ENCODE data around the gene BFSP2. TPM values are rescaled to one million over a fixed set of nuclear protein-coding genes. Genes with fewer than 3 reads are reported as not detected.

The BFSP2 gene
- total RNA-seq, 1 donor from 2014 or later: 1.3 TPM

- DNase-seq (no peak), ATAC-seq (ENCODE audit: low read depth) (no peak)
- no peaks in the 10 kb centered on the region for H3K9me3 Mint-ChIP-seq
- H3K4me3 Mint-ChIP-seq: no peak overlapping the region
- peaks cover 19% of the 10 kb centered on the region for H3K27me3 Mint-ChIP-seq
- no peaks in the 10 kb centered on the region for H3K36me3 Mint-ChIP-seq (ENCODE audit: low read depth)
- intact Hi-C loops (cut with micrococcal nuclease): no loop called here
- H3K4me1 Mint-ChIP-seq: peaks cover 33% of the 10 kb centered on the region
- CTCF ChIA-PET: interaction anchor here (0.9 to 1.1 kb wide), 2 partner anchors 11 to 71 kb away, joined by 3 read pairs; no protein-coding TSS in a partner anchor
- TF ChIP-seq, protein P1, sequence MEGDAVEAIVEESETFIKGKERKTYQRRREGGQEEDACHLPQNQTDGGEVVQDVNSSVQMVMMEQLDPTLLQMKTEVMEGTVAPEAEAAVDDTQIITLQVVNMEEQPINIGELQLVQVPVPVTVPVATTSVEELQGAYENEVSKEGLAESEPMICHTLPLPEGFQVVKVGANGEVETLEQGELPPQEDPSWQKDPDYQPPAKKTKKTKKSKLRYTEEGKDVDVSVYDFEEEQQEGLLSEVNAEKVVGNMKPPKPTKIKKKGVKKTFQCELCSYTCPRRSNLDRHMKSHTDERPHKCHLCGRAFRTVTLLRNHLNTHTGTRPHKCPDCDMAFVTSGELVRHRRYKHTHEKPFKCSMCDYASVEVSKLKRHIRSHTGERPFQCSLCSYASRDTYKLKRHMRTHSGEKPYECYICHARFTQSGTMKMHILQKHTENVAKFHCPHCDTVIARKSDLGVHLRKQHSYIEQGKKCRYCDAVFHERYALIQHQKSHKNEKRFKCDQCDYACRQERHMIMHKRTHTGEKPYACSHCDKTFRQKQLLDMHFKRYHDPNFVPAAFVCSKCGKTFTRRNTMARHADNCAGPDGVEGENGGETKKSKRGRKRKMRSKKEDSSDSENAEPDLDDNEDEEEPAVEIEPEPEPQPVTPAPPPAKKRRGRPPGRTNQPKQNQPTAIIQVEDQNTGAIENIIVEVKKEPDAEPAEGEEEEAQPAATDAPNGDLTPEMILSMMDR (IDR thresholded peaks at IDR 0.05): no peak
- H3K27ac Mint-ChIP-seq: no peak overlapping the region
- POLR2A ChIA-PET: interaction anchor here (1.2 to 13.0 kb wide), 2 partner anchors 10 to 121 kb away, joined by 3 to 149 read pairs; partner anchors contain the start of gene CDV3
Measured at GRCh38 chr3:133452641-133453319, 52.9 kb downstream of the BFSP2 start.

- CTCF ChIA-PET: interaction anchor here (0.9 to 1.7 kb wide), 3 partner anchors 10 to 72 kb away, joined by 3 to 5 read pairs (median 3); no protein-coding TSS in a partner anchor
- no peak for ATAC-seq (ENCODE audit: low read depth)
- peaks cover 19% of the 10 kb centered on the region for H3K27me3 Mint-ChIP-seq
Measured at GRCh38 chr3:133453383-133453782, 53.5 kb downstream of the BFSP2 start.

GRCh38 chr3:133455281-133455680 lies 55.4 kb downstream of the BFSP2 start:
- POLR2A ChIA-PET: interaction anchor here (13.0 kb wide), 1 partner anchor 119 kb away, joined by 149 read pairs; the partner anchor contains the start of gene CDV3
- Mint-ChIP-seq H3K9me3 (no peaks in the 10 kb centered on the region), H3K4me3 (no peak overlapping the region), H3K27ac (no peak overlapping the region), H3K36me3 (ENCODE audit: low read depth) (no peaks in the 10 kb centered on the region), H3K4me1 (peaks cover 8% of the 10 kb centered on the region), H3K27me3 (peaks cover 19% of the 10 kb centered on the region)
- no peak for DNase-seq
- ATAC-seq (ENCODE audit: low read depth): no peak
- TF ChIP-seq, protein P1 (IDR thresholded peaks at IDR 0.05): no peak
- CTCF ChIA-PET: interaction anchor here (1.6 to 1.7 kb wide), 2 partner anchors 10 to 12 kb away, joined by 4 to 5 read pairs; no protein-coding TSS in a partner anchor
- intact Hi-C loops (cut with micrococcal nuclease): no loop called here

More at GRCh38 chr3:133453383-133453782, 53.5 kb downstream of the BFSP2 start:
- no peak overlapping the region for H3K4me3 Mint-ChIP-seq
- no peaks in the 10 kb centered on the region for H3K36me3 Mint-ChIP-seq (ENCODE audit: low read depth)
- DNase-seq: no peak
- peaks cover 27% of the 10 kb centered on the region for H3K4me1 Mint-ChIP-seq
- POLR2A ChIA-PET: interaction anchor here (0.5 to 13.0 kb wide), 3 partner anchors 10 to 121 kb away, joined by 3 to 149 read pairs (median 3); partner anchors contain the start of gene CDV3
- intact Hi-C loops (cut with micrococcal nuclease): no loop called here
- no peaks in the 10 kb centered on the region for H3K9me3 Mint-ChIP-seq
- TF ChIP-seq, protein P1 (IDR thresholded peaks at IDR 0.05): no peak
- no peak overlapping the region for H3K27ac Mint-ChIP-seq

DNA sequence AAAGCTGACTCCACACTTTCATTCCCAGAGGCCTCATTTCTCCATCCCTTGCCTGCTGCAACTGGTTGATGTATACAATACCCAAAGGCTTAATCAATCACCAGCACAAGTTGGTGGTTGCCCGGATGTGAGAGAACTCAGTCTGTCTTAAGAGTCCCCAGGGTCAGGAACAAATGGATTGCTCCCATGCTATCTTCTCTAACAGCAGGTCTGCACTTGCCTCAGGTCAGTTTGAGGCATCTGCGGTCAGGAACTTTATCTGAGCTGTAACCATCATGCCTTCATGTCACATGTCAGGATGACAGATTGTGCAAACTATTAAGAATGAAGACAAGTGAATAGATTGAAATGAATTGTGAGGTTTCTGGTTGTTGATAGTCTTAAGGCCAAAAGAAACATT lies 56.1 kb downstream of the BFSP2 start:
- Mint-ChIP-seq H3K9me3 (no peaks in the 10 kb centered on the region), H3K27me3 (peaks cover 19% of the 10 kb centered on the region), H3K4me1 (peaks cover 5% of the 10 kb centered on the region), H3K27ac (no peak overlapping the region), H3K4me3 (no peak overlapping the region), H3K36me3 (ENCODE audit: low read depth) (no peaks in the 10 kb centered on the region)
- ATAC-seq (ENCODE audit: low read depth) (no peak), DNase-seq (no peak)
- intact Hi-C loops (cut with micrococcal nuclease): no loop called here
- TF ChIP-seq, protein P1 (IDR thresholded peaks at IDR 0.05): no peak
- ChIA-PET POLR2A (interaction anchor here (2.1 to 13.0 kb wide), 2 partner anchors 7 to 118 kb away, joined by 5 to 149 read pairs; partner anchors contain the start of gene CDV3), CTCF (interaction anchor here (1.6 to 2.2 kb wide), 2 partner anchors 11 to 122 kb away, joined by 4 to 10 read pairs; no protein-coding TSS in a partner anchor)

- Mint-ChIP-seq H3K4me3 (no peak overlapping the region), H3K4me1 (peaks cover 5% of the 10 kb centered on the region), H3K27ac (no peak overlapping the region), H3K27me3 (peaks cover 19% of the 10 kb centered on the region), H3K9me3 (no peaks in the 10 kb centered on the region), H3K36me3 (ENCODE audit: low read depth) (no peaks in the 10 kb centered on the region)
- DNase-seq (no peak), ATAC-seq (ENCODE audit: low read depth) (no peak)
- TF ChIP-seq, protein P1 (IDR thresholded peaks at IDR 0.05): no peak
- CTCF ChIA-PET: interaction anchor here (1.4 to 2.2 kb wide), 4 partner anchors 8 to 121 kb away, joined by 3 to 10 read pairs (median 4); partner anchors contain the start of gene CDV3
- POLR2A ChIA-PET: interaction anchor here (0.9 to 13.0 kb wide), 3 partner anchors 9 to 117 kb away, joined by 5 to 149 read pairs (median 7); partner anchors contain the start of gene CDV3
- intact Hi-C loops (cut with micrococcal nuclease): no loop called here
Measured at GRCh38 chr3:133457025-133457424, 57.2 kb downstream of the BFSP2 start.
